Measurements from ENCODE around the gene IFIT1B. TPM values are rescaled to one million over a fixed set of nuclear protein-coding genes. Genes with fewer than 3 reads are reported as not detected.
A peak's percentile ranks its signal among the peaks of the same experiment; 100 is the strongest.
"Not testable (repeated sequence)": the region's sequence is repeated elsewhere in the genome, so short reads cannot be mapped to it uniquely, and the experiment has no call there.

The IFIT1B gene
- polyA plus RNA-seq, 3 donors: not detected

DNA sequence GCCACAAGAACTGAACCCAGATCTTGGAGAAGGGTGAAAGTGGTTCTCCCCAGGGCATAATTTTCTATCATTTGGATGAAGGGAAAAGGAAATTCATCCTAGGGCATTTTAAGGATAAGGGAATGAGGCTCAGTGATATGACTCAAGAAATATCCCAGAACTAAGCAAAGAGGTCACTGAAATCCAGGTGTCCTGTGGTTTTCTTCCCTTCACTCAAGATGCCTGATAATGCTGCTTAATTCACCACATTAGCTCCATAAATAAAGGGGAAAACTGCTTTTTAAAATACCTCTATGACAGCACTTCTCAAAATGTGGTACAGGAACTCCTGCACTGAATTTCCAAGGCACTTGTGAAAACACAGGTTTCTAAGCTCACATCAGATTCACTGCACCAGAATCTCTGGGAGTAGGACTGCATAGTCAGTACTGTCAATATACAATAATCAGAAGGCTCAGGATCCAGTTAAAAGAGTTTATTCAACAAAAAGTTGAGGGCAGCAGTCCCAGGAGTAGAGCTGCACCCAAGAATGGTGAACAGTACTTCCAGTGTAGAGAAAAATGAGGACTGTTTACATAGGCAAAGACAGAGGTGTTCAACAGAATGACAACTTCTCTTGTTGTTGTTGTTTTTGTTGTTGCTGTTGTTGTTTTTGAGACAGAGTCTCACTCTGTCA, 47.2 kb upstream of the IFIT1B start:
- Histone ChIP-seq H3K27me3 (ENCODE audit: control insufficient read depth in 2 of 2, insufficient read depth in 2 of 2, low read length in 2 of 2) (no peaks in the 10 kb centered on the region), H3K4me1 (ENCODE audit: control insufficient read depth in 1 of 2, insufficient read depth in 2 of 2, low read length in 2 of 2) (peaks cover 70 to 84% of the 10 kb centered on the region in 2 donors), H3K4me3 (replicated peaks in 1 of 3; ENCODE audit: low read depth in 2 of 3, low read length in 3 of 3) (peak overlapping the region in 1 of 3 experiments; percentile 28), H3K27ac (ENCODE audit: low read depth in 1 of 2, low read length in 2 of 2) (no peak overlapping the region), H4K20me1 (ENCODE audit: insufficient read depth, low read length) (peaks cover 9% of the 10 kb centered on the region), H3K9ac (ENCODE audit: insufficient read depth, low read length, poor library complexity, severe bottlenecking) (no peak overlapping the region), H3K9me3 (replicated peaks in 1 of 2; ENCODE audit: control insufficient read depth in 1 of 2, insufficient read depth in 1 of 2, low read length in 2 of 2) (no peaks in the 10 kb centered on the region), H3K36me3 (replicated peaks in 1 of 2; ENCODE audit: control insufficient read depth in 1 of 2, insufficient read depth in 2 of 2, low read length in 2 of 2) (no peaks in the 10 kb centered on the region), H3K4me2 (replicated peaks; ENCODE audit: extremely low read depth, low read length, poor library complexity, severe bottlenecking) (peak overlapping the region; percentile 33), H2AFZ (ENCODE audit: insufficient read depth, low read depth, low read length, poor library complexity, severe bottlenecking) (no peak overlapping the region), H3K79me2 (ENCODE audit: insufficient read depth, low read length) (peaks cover 54% of the 10 kb centered on the region)
- Mint-ChIP-seq H3K36me3 (peaks cover 0 to 4% of the 10 kb centered on the region in 2 donors), H3K4me1 (peaks cover 79% of the 10 kb centered on the region), H3K27ac (peak overlapping the region in 1 of 7 donors; percentile 44), H3K9me3 (no peaks in the 10 kb centered on the region), H3K4me3 (peak overlapping the region in 1 of 2 donors; percentile 56), H3K27me3 (ENCODE audit: low read depth in 3 of 3) (peaks cover 0 to 2% (median 0%) of the 10 kb centered on the region in 3 donors)
- DNase-seq: no peak
- TF ChIP-seq, protein P1, sequence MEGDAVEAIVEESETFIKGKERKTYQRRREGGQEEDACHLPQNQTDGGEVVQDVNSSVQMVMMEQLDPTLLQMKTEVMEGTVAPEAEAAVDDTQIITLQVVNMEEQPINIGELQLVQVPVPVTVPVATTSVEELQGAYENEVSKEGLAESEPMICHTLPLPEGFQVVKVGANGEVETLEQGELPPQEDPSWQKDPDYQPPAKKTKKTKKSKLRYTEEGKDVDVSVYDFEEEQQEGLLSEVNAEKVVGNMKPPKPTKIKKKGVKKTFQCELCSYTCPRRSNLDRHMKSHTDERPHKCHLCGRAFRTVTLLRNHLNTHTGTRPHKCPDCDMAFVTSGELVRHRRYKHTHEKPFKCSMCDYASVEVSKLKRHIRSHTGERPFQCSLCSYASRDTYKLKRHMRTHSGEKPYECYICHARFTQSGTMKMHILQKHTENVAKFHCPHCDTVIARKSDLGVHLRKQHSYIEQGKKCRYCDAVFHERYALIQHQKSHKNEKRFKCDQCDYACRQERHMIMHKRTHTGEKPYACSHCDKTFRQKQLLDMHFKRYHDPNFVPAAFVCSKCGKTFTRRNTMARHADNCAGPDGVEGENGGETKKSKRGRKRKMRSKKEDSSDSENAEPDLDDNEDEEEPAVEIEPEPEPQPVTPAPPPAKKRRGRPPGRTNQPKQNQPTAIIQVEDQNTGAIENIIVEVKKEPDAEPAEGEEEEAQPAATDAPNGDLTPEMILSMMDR (IDR thresholded peaks at IDR 0.05): no peak
- intact Hi-C loops (cut with micrococcal nuclease): no loop called here

DNA sequence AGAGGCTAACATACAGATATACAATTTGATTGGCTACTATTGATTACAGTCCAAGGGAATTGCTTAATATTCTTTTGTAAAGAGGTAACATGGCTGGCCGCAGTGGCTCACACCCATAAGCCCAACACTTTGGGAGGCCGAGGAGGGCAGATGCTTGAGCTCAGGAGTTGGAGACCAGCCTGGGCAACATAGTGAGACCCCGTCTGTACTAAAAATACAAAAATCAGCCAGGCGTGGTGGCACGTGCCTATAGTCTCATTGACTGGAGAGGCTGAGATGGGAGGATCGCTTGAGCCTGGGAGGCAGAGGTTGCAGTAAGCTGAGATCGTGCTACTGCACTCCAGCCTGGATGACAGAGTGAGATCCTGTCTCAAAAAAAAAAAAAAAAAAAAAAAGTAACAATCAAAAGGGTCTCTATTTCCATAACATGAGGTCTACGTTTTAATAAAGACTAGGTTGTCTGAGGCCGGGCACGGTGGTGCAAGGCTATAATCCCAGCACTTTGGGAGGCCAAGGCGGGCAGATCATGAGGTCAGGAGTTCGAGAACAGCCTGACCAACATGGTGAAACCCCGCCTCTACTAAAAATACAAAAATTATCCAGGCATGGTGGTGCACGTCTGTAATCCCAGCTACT, 46.3 kb upstream of the IFIT1B start:
- intact Hi-C loops (cut with micrococcal nuclease): not testable (repeated sequence)
- WGBS (ENCODE audit: insufficient coverage): 94% methylated on average over 9 of the region's 14 CpGs
- H3K4me3 Mint-ChIP-seq: peak overlapping the region; percentile 81 to 90

More for the DNA sequence above, 46.3 kb upstream of the IFIT1B start:
- Histone ChIP-seq H3K79me2 (ENCODE audit: insufficient read depth, low read length) (peaks cover 57% of the 10 kb centered on the region), H3K4me1 (ENCODE audit: control insufficient read depth in 1 of 2, insufficient read depth in 2 of 2, low read length in 2 of 2) (peaks cover 70 to 84% of the 10 kb centered on the region in 2 donors), H3K4me3 (replicated peaks in 1 of 3; ENCODE audit: low read depth in 2 of 3, low read length in 3 of 3) (peak overlapping the region; percentile 40 to 95 (median 78)), H3K27ac (ENCODE audit: low read depth in 1 of 2, low read length in 2 of 2) (peak overlapping the region; percentile 13 to 79), H4K20me1 (ENCODE audit: insufficient read depth, low read length) (peaks cover 18% of the 10 kb centered on the region), H3K4me2 (replicated peaks; ENCODE audit: extremely low read depth, low read length, poor library complexity, severe bottlenecking) (peak overlapping the region; percentile 82)
- not testable (repeated sequence) for H3K9me3 Mint-ChIP-seq; H3K27me3 Mint-ChIP-seq (ENCODE audit: low read depth in 3 of 3); H3K27me3 ChIP-seq (ENCODE audit: control insufficient read depth in 2 of 2, insufficient read depth in 2 of 2, low read length in 2 of 2); H3K9me3 ChIP-seq (replicated peaks in 1 of 2; ENCODE audit: control insufficient read depth in 1 of 2, insufficient read depth in 1 of 2, low read length in 2 of 2); H3K36me3 Mint-ChIP-seq; H2AFZ ChIP-seq (ENCODE audit: insufficient read depth, low read depth, low read length, poor library complexity, severe bottlenecking); H3K9ac ChIP-seq (ENCODE audit: insufficient read depth, low read length, poor library complexity, severe bottlenecking); H3K36me3 ChIP-seq (replicated peaks in 1 of 2; ENCODE audit: control insufficient read depth in 1 of 2, insufficient read depth in 2 of 2, low read length in 2 of 2); DNase-seq
- Mint-ChIP-seq H3K27ac (peak overlapping the region; percentile 88 to 94 (median 92)), H3K4me1 (peaks cover 80% of the 10 kb centered on the region)
